Left ventricle myocardium inferior (tissue), 1 donor: ENCODE measurements around the gene CYP19A1. TPM values are rescaled to one million over a fixed set of nuclear protein-coding genes. Genes with fewer than 3 reads are reported as not detected.

Experiments
- DNase-seq: peaks from one replicate; pipeline ENCODE4 v3.0.0-alpha.2; 2020
- H3K27ac ChIP-seq: fragments of 200-600 bp; replicated peaks from 2 replicates; pipeline ENCODE4 v1.8.0; 2021
- H3K27me3 ChIP-seq: fragments of 200-600 bp; 2 replicates; pipeline ENCODE4 v1.8.0; 2021; ENCODE audit warnings: low read depth
- H3K36me3 ChIP-seq: fragments of 200-600 bp; 2 replicates; pipeline ENCODE4 v1.8.0; 2021
- H3K4me1 ChIP-seq: fragments of 200-600 bp; 2 replicates; pipeline ENCODE4 v1.8.0; 2021
- H3K4me3 ChIP-seq: fragments of 200-600 bp; 2 replicates; pipeline ENCODE4 v1.8.0; 2021; ENCODE audit warnings: mild to moderate bottlenecking, moderate library complexity
- H3K9me3 ChIP-seq: fragments of 200-600 bp; replicated peaks from 2 replicates; pipeline ENCODE4 v1.8.0; 2021
- CTCF ChIP-seq: fragments of 200-600 bp; IDR thresholded peaks from 2 replicates; pipeline ENCODE4 v1.8.0; 2021; ENCODE audit warnings: antibody characterized with exemption, mild to moderate bottlenecking, borderline replicate concordance
- intact Hi-C: fragments of 100-400 bp; cut with micrococcal nuclease; formaldehyde crosslinking; loops from one replicate; pipeline ENCODE4 v1.11.0; 2022
- total RNA-seq: library from RNA; stranded (reverse); fragmentation: NEBNext Ultra II Directional; extraction: Animal tissue kit (Norgen Biotek cat#: 25700); gene quantifications from one replicate; pipeline ENCODE4 v1.2.1, GENCODE V29; 2021
- donor health status: DM: no; HTN: yes; CAD: no; lungs with severe emphysema.

Gene CYP19A1
- total RNA-seq, 1 donor from 2014 or later: 0.60 TPM

- Histone ChIP-seq H3K27ac (peak overlapping the region; percentile 16), H3K27me3 (peaks cover 63% of the 10 kb centered on the region), H3K9me3 (no peaks in the 10 kb centered on the region), H3K36me3 (no peaks in the 10 kb centered on the region), H3K4me3 (peak overlapping the region; percentile 72), H3K4me1 (peaks cover 17% of the 10 kb centered on the region)
- intact Hi-C loops: no loop called here
- no peak for DNase-seq
- TF ChIP-seq CTCF: no peak
These were observed 71.2 kb downstream of the CYP19A1 start for GRCh38 chr15:51267051-51267702.

GRCh38 chr15:51266656-51267050 is 71.7 kb downstream of the CYP19A1 start:
- no peak for TF ChIP-seq CTCF
- Histone ChIP-seq H3K9me3 (peaks cover 4% of the 10 kb centered on the region), H3K36me3 (no peaks in the 10 kb centered on the region), H3K27me3 (peaks cover 61% of the 10 kb centered on the region), H3K4me1 (peaks cover 17% of the 10 kb centered on the region), H3K27ac (peak overlapping the region; percentile 16), H3K4me3 (peak overlapping the region; percentile 72)
- intact Hi-C loops: no loop called here
- DNase-seq: no peak

- H3K27me3 ChIP-seq: peaks cover 50% of the 10 kb centered on the region
- H3K4me3 ChIP-seq: no peak overlapping the region
- no peak for TF ChIP-seq CTCF
- no peak for DNase-seq
- H3K4me1 ChIP-seq: peaks cover 17% of the 10 kb centered on the region
- H3K9me3 ChIP-seq: peaks cover 7% of the 10 kb centered on the region
- H3K27ac ChIP-seq: no peak overlapping the region
- H3K36me3 ChIP-seq: no peaks in the 10 kb centered on the region
- intact Hi-C loops: no loop called here
These were observed 73.3 kb downstream of the CYP19A1 start for GRCh38 chr15:51265037-51265555.

- intact Hi-C loops: no loop called here
- H3K9me3 ChIP-seq: peaks cover 7% of the 10 kb centered on the region
- H3K27me3 ChIP-seq: peaks cover 45% of the 10 kb centered on the region
- no peaks in the 10 kb centered on the region for H3K36me3 ChIP-seq
- TF ChIP-seq CTCF: no peak
- H3K4me3 ChIP-seq: no peak overlapping the region
- H3K27ac ChIP-seq: no peak overlapping the region
- peaks cover 17% of the 10 kb centered on the region for H3K4me1 ChIP-seq
- no peak for DNase-seq
These were observed 74.7 kb downstream of the CYP19A1 start for GRCh38 chr15:51263726-51264125.

GRCh38 chr15:51263116-51263515 is 75.3 kb downstream of the CYP19A1 start:
- Histone ChIP-seq H3K4me3 (no peak overlapping the region), H3K27ac (no peak overlapping the region)

More at GRCh38 chr15:51263116-51263515, 75.3 kb downstream of the CYP19A1 start:
- no peaks in the 10 kb centered on the region for H3K36me3 ChIP-seq
- DNase-seq: no peak
- peaks cover 43% of the 10 kb centered on the region for H3K27me3 ChIP-seq
- H3K4me1 ChIP-seq: peaks cover 17% of the 10 kb centered on the region
- intact Hi-C loops: no loop called here
- H3K9me3 ChIP-seq: peaks cover 7% of the 10 kb centered on the region
- no peak for TF ChIP-seq CTCF
